HG03175 (cell line): ENCODE measurements around the gene JAZF1.

Source experiments
- ATAC-seq: cut with Tn5 transposase; IDR thresholded peaks from one replicate; pipeline ENCODE4 v1.9.1; 2021; ENCODE audit warnings: mild to moderate bottlenecking, moderate library complexity; ENCODE audit not compliant: unreplicated experiment

The JAZF1 gene

DNA sequence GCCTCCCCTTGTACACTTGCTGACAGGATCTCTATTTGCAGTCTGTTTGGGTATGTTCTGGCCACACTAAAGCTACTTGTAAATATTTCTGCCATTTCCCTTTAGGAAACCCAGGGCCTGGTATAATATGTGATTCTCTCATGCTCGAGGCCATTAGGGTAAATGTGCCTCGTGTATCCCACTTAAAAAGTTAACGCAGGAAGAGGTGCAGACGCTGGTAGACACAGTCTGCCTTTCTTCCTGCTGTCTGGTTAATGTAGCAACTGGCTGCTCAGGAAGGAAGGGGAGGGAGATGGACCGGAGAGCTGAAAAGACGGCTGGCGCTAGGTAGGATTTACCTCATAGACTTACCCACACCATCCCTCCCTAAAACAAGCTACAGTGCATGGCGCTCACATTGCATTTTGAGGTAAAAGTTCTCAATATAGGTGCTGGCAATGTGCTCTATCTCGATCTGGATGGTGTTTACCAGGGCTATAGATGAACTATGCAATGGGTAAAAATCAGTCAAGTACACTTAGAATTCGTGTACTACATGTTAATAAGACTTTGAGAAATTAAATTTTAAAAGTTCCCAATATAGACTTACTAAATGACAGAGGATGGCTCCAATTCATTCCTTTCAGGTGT is 125.9 kb downstream of the JAZF1 start:
- no peak for ATAC-seq

- ATAC-seq = no peak
Observed at GRCh38 chr7:28052933-28053332, 127.7 kb downstream of the JAZF1 start.

- no peak for ATAC-seq
Observed at GRCh38 chr7:28048694-28049093, 131.9 kb downstream of the JAZF1 start.

DNA sequence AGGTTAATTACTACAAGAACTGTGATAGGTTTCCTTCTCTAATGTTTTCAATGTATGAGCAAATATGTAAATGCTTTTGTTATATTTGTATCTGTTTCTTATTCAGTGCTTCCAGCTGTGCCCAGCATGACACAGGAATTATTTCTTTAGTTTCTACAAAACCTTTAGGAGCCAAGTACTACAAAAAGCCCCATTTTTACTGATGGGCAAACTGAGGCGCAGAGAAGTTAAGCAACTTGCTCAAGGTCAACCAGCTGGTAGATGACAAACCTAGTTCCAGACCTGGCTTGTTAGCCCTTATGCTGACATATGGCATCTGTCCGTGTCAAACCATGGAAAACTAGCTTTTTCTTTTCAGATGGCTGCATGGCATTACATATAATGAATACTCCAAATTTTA is 134.6 kb downstream of the JAZF1 start:
- ATAC-seq = no peak

DNA sequence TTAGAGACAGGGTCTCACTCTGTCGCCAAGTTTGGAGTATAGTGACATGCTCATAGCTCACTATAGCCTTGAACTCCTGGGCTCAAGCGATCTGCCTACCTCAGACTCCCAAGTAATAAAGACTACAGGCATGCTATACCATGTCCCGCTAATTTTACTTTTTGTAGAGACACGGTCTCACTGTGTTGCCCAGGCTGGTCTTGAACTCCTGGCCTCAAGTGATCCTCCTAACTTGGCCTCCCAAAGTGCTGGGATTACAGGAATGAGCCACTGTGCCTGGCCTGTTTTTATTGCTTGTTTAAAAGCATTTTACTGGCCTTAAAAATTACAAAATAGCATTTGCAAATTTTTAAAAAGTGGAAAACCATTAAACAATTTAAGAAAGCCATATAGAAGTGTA is 135.0 kb downstream of the JAZF1 start:
- no peak for ATAC-seq

GRCh38 chr7:28044825-28045224 is 135.8 kb downstream of the JAZF1 start:
- no peak for ATAC-seq

GRCh38 chr7:28042721-28043120 is 137.9 kb downstream of the JAZF1 start:
- no peak for ATAC-seq

- no peak for ATAC-seq
Observed at GRCh38 chr7:28041508-28042314, 138.9 kb downstream of the JAZF1 start.

- no peak for ATAC-seq
Observed at GRCh38 chr7:28038175-28038797, 142.3 kb downstream of the JAZF1 start.

DNA sequence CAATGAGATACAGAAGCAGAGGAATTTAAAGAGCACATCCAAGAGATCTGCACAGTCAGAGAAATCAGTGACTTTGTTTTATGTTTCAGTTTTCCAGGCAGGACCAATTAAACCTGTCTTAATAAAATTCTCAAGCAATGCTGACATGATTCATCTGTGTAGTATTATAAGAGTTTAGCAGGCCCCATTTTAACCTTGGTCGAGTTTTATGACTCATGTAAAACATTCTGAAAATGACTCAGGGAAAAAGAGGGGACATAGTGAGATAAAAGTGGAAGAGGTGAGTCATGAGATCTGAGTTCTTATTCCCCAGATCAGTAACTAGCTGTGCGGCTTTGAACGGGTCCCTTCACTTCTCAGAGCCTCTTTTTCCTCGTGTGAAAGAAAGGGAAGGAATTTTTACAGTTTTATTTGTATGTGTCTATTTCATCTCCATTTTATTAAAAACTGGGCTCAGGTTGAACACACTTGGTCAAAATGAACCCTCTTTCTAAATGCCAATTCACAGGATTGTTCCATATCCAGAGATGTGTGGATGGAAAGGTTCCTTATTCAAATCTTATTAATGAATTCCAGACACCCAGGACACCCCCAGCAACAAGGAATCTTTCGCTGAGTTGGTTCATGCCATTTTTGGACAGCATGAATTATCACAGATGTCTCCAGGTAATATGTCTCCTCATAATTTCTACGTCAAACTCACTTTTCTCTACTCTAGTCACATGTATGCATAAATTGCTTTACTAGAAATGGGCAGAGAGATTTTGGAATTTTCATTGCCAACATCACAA is 143.2 kb downstream of the JAZF1 start:
- ATAC-seq = peak; percentile 91

DNA sequence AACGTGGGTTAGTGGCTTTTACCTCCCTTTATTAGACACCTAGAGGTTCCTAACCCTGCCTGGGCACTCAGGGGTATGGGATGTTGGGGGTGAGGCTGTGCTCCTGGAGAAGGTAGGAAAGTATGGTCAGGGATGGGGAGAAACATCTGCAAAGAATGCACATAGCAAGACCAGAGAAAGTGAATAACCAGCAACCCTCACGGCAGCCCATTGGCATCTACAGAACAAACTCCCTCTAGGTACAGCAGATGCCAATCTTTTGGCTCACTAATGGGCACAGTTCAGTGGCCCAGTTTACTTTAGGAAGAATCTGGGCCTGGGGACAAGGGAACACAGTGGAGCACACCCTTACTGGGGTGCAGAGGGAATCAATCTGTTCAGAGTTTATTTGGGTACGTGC is 143.9 kb downstream of the JAZF1 start:
- peak; percentile 14 for ATAC-seq

GRCh38 chr7:28033386-28033785 is 147.2 kb downstream of the JAZF1 start:
- no peak for ATAC-seq

GRCh38 chr7:28032738-28033380 is 147.7 kb downstream of the JAZF1 start:
- ATAC-seq = no peak

DNA sequence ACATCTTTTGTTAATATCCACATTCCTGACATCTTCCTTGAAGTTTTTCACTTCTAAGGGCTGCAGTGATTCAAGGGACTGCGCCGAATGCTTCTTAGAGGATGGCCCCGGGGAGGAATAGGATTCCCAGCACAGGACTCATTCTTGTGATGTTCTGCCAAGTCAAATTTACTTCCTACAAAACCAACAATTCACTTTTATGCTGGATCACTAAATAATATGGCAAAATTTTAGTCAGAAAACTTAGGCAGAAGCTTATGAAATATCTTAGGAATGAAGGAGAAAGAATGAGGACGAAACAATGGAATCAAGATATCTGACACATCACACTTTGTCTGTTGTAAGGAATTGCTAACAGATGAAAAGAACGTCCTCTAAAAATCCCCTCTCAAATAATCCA is 151.5 kb downstream of the JAZF1 start:
- no peak for ATAC-seq

GRCh38 chr7:28028471-28028870 is 152.1 kb downstream of the JAZF1 start:
- ATAC-seq = no peak

DNA sequence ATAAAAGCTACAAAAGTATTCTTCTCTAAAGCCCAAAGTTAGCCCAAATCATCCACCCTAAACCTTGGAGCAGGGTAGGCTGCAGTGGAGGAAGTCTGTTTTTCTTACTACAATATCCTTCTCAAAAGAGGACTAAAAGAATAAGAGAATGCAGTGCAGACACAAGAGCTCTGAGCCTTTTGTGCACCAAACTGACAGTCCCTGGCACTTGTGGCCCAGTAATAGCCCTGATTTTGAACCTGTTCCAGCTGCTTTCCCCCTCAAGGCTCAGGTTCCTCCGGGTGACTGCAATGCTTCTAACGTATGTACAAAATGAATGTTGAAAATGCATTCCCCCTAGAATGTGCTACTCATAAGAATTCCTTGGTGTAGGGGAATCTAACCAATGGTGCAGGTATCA is 154.4 kb downstream of the JAZF1 start:
- ATAC-seq = no peak

GRCh38 chr7:28024786-28025334 is 155.7 kb downstream of the JAZF1 start:
- no peak for ATAC-seq

GRCh38 chr7:28020302-28020940 is 160.2 kb downstream of the JAZF1 start:
- peak; percentile 72 for ATAC-seq

DNA sequence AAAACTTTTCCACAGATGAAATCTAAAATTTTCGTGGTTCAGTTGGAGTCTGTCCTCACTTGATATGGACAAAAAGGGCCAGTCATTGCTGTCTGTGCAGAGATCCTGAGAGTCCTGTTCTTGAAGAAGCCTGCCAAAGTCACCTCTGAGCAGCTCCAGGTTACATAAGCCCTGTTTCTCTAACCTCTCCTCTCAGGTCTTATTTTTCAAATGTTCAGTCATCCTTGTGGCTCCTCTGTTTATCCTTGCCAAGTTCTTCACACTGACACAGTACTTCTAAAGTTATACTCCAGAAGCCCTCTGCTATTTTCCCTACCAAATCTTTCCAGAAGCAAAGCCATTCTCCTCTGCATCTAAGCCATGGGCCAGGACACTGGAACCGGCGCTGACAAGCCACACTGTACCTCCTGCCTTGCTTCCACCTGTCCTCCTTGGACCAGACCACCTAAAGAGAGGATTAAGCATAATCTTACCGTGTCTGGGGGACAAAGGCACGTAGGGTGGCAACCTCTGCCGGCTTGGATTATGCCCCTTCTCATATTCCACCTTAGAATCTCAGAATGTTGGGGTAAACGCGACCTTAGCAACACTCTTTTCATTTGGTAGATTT is 161.6 kb downstream of the JAZF1 start:
- no peak for ATAC-seq

GRCh38 chr7:28018446-28018845 is 162.1 kb downstream of the JAZF1 start:
- ATAC-seq = no peak
